Common myeloid progenitor, CD34-positive (primary cell): ENCODE results near the gene ATXN1.

Source experiments
- CTCF ChIA-PET: fragments of 350-600 bp; sonication (Branson Sonifier 250); formaldehyde crosslinking; loops from one replicate; lab custom pipeline; 2021; ENCODE audit warnings: antibody characterized with exemption; lab: Charles Lee
- POLR2A ChIA-PET: fragments of 350-600 bp; sonication (Branson Sonifier 250); formaldehyde crosslinking; loops from one replicate; lab custom pipeline; 2021; ENCODE audit warnings: antibody characterized with exemption; lab: Charles Lee
- DNase-seq, 3 donors: peaks; one replicate each; pipeline versions ENCODE4 v3.0.0 to v3.0.0-alpha.2; 2013
- H3K27ac ChIP-seq, 2 experiments: 1 replicate in 1 of 2; 2 replicates in 1 of 2; pipeline ENCODE4 v1.7.0; 2013; ENCODE audit warnings: inconsistent platforms in 2 of 2, low read length in 2 of 2, mild to moderate bottlenecking in 2 of 2, low read depth in 1 of 2, moderate library complexity in 1 of 2; ENCODE audit not compliant: severe bottlenecking in 2 of 2, insufficient read depth in 1 of 2, poor library complexity in 1 of 2
- H3K27me3 ChIP-seq, 5 experiments: replicated peaks in 2 of 5; 1 replicate in 3 of 5; 2 replicates in 2 of 5; pipeline versions ENCODE4 v1.6.1 to v1.7.0; 2013; ENCODE audit warnings: low read length in 4 of 5, mild to moderate bottlenecking in 2 of 5, moderate library complexity in 2 of 5, inconsistent platforms in 1 of 5; ENCODE audit not compliant: insufficient read depth in 5 of 5, control insufficient read depth in 4 of 5
- H3K36me3 ChIP-seq, 4 experiments: 1 replicate in 2 of 4; 2 replicates in 2 of 4; pipeline versions ENCODE4 v1.6.1 to v1.7.0; 2013; ENCODE audit warnings: low read length in 3 of 4, control low read depth in 1 of 4, mild to moderate bottlenecking in 1 of 4; ENCODE audit not compliant: control insufficient read depth in 4 of 4, insufficient read depth in 4 of 4
- H3K4me1 ChIP-seq, 4 experiments: 1 replicate in 3 of 4; 2 replicates in 1 of 4; pipeline versions ENCODE4 v1.6.1 to v1.7.1; 2013; ENCODE audit warnings: low read length in 3 of 4, mild to moderate bottlenecking in 3 of 4, control low read depth in 1 of 4, inconsistent platforms in 1 of 4, moderate library complexity in 1 of 4; ENCODE audit not compliant: control insufficient read depth in 4 of 4, insufficient read depth in 4 of 4; ENCODE audit errors: control extremely low read depth in 1 of 4
- H3K4me3 ChIP-seq, 7 experiments: 1 replicate in 4 of 7; 2 replicates in 3 of 7; pipeline versions ENCODE4 v1.5.1 to v1.7.0; 2013; ENCODE audit warnings: mild to moderate bottlenecking in 7 of 7, low read length in 6 of 7, moderate library complexity in 6 of 7, inconsistent platforms in 2 of 7, low read depth in 2 of 7, control low read depth in 1 of 7; ENCODE audit not compliant: insufficient read depth in 4 of 7, control insufficient read depth in 1 of 7; ENCODE audit errors: extremely low read depth in 1 of 7
- H3K9me3 ChIP-seq, 5 experiments: 1 replicate in 4 of 5; 2 replicates in 1 of 5; pipeline versions ENCODE4 v1.6.1 to v1.7.1; 2013; ENCODE audit warnings: low read length in 4 of 5, mild to moderate bottlenecking in 2 of 5, inconsistent platforms in 1 of 5, low read depth in 1 of 5, moderate library complexity in 1 of 5; ENCODE audit not compliant: control insufficient read depth in 4 of 5, insufficient read depth in 2 of 5; ENCODE audit errors: control extremely low read depth in 1 of 5
- WGBS: methylation state at CpG from one replicate; pipeline ENCODE4 v1.1.5; 2013; ENCODE audit not compliant: insufficient coverage; 5-methylcytosine and 5-hydroxymethylcytosine counted together

ATXN1 gene

DNA sequence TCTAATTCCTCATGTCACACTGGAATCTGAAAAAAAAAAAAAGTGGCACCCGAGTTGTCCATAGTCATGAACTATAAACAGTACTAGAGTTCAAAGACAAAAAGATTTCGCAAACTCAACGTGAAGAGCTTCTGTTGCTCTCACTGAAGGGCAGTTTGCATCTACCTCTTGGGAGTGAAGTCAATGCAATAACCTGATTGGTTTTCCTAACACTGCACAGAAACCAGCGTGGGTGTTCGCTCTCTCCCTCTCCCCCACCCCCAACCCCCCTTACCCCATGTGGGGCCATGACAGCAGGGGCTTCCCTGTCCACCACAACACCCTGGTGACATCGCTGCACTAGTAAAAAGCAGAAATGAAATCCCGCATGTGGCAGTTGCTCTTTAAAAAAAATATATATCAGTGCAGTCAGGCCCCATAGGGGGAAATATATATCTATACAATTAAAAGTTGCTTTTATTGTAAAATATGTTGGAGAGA lies 456.0 kb downstream of the ATXN1 start:
- no peak overlapping the region for H3K4me3 ChIP-seq
- peak; percentile 7 to 67 (median 60) for DNase-seq
- WGBS = 85% methylated on average over 3 of the region's 7 CpGs
- ChIA-PET CTCF (no interaction called here), POLR2A (no interaction called here)
- H3K27me3 ChIP-seq = no peaks in the 10 kb centered on the region
- H3K4me1 ChIP-seq = peaks cover 0 to 14% (median 0%) of the 10 kb centered on the region in 4 experiments
- H3K27ac ChIP-seq = no peak overlapping the region
- peaks cover 0 to 16% (median 7%) of the 10 kb centered on the region in 4 experiments for H3K36me3 ChIP-seq
- no peaks in the 10 kb centered on the region for H3K9me3 ChIP-seq

DNA sequence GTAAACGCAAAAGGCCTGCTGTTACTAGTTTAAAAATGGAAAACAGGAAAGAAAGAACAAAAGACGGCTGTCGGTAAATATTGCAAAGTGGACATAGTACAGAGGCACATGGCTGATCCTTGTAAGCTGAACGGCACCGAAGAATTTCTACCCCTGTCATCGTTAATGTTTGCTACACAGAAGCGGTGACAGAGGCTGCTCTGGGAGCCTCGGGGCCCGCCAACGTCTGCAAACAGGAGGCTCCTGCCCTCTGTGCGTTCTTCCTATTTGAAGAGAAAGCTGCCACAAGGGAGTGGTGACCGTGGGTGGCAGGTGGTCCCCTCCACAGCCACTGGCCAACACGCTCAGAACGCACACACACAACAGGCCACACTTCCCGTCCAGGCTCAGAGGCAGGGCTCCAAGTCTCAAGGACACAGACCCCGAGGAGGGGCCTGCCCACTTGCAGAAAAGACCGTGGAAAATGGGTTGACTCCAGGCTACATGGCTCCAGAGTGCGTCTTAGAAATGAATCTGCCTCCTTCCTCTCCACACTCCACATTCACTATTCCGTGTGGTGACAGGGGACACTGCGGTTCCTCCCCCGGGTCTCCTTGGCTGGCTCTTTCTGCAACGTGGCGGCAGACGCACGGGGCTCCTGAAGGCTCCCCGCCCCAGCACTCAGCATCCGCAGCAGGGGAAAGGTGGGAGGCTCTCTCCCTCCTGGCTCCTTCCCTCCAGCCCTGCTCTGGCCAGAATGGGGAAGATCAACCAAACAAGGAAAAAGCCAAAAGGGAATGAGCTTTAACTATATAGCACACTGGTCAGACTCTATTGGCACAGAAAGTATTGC lies 458.3 kb downstream of the ATXN1 start:
- H3K27me3 ChIP-seq = no peaks in the 10 kb centered on the region
- H3K4me1 ChIP-seq = peaks cover 0 to 14% (median 0%) of the 10 kb centered on the region in 4 experiments
- DNase-seq = no peak
- peaks cover 0 to 19% (median 12%) of the 10 kb centered on the region in 4 experiments for H3K36me3 ChIP-seq
- H3K27ac ChIP-seq = no peak overlapping the region
- 96% methylated on average over 21 of the region's 27 CpGs for WGBS
- CTCF ChIA-PET = interaction anchor here (1.9 kb wide), 1 partner anchor 29 kb away, joined by 5 read pairs; no protein-coding TSS in a partner anchor
- no peak overlapping the region for H3K4me3 ChIP-seq
- H3K9me3 ChIP-seq = no peaks in the 10 kb centered on the region
- POLR2A ChIA-PET = no interaction called here

DNA sequence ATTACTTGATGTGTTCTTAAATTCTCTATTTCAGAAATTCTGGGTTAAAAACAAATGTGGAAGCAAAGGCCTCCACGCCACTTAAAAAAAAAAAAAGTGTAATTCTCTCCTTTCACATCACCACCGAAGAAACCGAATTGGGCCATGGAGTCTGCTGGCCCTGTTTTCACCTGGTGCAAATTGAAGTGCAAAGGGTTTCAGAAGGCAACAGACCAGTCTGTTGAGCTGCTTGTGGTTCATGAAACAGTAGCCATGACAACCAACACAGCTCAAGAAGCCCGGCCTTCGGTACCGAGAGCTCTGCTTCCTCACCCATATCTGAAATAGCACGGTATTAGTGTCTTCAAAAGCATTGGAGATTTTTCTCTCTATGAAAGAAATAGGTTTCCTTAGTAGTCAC lies 459.7 kb downstream of the ATXN1 start:
- no peak for DNase-seq
- Histone ChIP-seq H3K9me3 (no peaks in the 10 kb centered on the region), H3K4me1 (peaks cover 0 to 14% (median 0%) of the 10 kb centered on the region in 4 experiments), H3K27ac (no peak overlapping the region), H3K4me3 (no peak overlapping the region), H3K27me3 (no peaks in the 10 kb centered on the region), H3K36me3 (peaks cover 0 to 24% (median 19%) of the 10 kb centered on the region in 4 experiments)
- WGBS = 92% methylated on average over 4 of the region's 7 CpGs
- CTCF ChIA-PET = interaction anchor here (1.9 kb wide), 1 partner anchor 31 kb away, joined by 5 read pairs; no protein-coding TSS in a partner anchor
- POLR2A ChIA-PET = no interaction called here

DNA sequence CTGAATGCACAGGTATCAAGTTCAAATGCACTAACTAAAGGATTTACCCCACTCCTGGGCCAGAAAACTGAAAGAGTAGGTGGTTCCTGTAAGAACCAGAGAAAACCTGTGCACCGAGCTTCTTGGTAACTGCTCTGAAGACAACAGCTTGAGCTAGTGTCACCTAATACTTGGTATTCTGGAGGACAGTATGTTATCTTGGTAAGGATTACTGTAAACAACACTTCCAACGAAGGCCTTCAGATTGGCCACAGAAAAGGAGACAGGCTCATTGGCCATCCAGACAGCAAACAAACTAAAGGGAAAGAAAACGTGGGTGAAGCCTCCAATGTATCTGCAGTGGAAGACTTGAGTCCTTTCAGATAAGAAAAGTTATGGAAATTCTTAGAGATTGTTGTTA lies 461.4 kb downstream of the ATXN1 start:
- Histone ChIP-seq H3K4me3 (no peak overlapping the region), H3K9me3 (no peaks in the 10 kb centered on the region), H3K27ac (no peak overlapping the region), H3K36me3 (peaks cover 0 to 24% (median 22%) of the 10 kb centered on the region in 4 experiments), H3K27me3 (no peaks in the 10 kb centered on the region), H3K4me1 (peaks cover 0 to 3% (median 0%) of the 10 kb centered on the region in 4 experiments)
- DNase-seq = no peak
- ChIA-PET CTCF (interaction anchor here (1.2 kb wide), 1 partner anchor 14 kb away, joined by 3 read pairs; no protein-coding TSS in a partner anchor), POLR2A (no interaction called here)
- 100% methylated on average over 1 of the region's 3 CpGs for WGBS

DNA sequence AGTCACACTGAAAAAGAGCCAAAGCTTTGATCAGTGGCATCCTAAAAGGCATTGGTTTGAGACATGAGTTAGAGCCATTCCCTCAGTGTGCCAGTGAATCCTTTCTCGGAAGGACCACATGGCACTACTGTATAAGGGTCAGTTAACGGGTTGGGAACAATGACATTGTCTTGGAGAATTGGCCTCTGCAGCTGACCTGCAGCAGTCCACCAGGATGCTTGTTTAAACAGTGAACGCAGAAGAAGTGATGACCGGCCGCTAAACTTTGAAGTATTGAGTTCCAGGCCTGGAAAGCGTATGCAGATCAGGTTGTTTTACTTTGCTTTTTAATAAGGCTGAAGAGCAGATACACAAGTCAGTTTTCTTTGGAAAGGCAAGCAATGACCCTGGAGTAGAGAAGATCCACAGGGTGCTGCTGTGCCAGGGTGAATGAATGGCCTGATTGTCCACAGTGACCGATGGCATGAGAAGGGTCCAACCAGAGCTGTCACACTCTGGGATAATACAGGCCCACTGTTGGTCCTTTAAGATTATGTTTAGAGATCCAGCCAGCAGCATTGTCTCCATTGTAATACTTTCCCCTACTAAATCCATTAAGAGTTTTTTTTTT lies 465.1 kb downstream of the ATXN1 start:
- 100% methylated on average over 6 of the region's 7 CpGs for WGBS
- H3K27ac ChIP-seq = no peak overlapping the region
- DNase-seq = no peak
- POLR2A ChIA-PET = no interaction called here
- H3K4me3 ChIP-seq = no peak overlapping the region
- CTCF ChIA-PET = no interaction called here
- H3K9me3 ChIP-seq = no peaks in the 10 kb centered on the region
- no peaks in the 10 kb centered on the region for H3K4me1 ChIP-seq
- H3K27me3 ChIP-seq = no peaks in the 10 kb centered on the region
- peaks cover 2 to 36% (median 23%) of the 10 kb centered on the region in 4 experiments for H3K36me3 ChIP-seq

DNA sequence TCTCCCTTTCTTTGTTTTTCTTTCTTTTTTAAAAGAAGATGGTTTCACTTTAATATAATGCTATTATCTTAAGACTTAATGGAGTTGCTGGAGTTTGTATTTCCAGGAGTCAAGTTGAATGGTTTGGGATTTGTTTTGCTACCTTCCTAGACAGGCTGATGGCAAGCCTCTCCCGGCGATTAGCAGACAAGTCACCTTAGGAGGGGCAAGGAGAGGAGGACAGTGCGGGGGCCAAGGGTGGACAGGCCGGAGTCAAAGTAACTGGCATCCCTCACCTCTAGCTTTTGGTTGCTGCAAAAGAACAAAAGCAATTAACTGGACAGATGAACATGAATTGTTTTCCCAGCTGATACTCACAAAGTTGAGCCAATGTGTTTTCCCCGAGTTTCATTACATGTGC lies 465.8 kb downstream of the ATXN1 start:
- Histone ChIP-seq H3K4me3 (no peak overlapping the region), H3K36me3 (peaks cover 2 to 34% (median 27%) of the 10 kb centered on the region in 4 experiments), H3K27me3 (no peaks in the 10 kb centered on the region), H3K4me1 (no peaks in the 10 kb centered on the region), H3K9me3 (no peaks in the 10 kb centered on the region), H3K27ac (no peak overlapping the region)
- ChIA-PET POLR2A (no interaction called here), CTCF (interaction anchor here (1.2 kb wide), 1 partner anchor 21 kb away, joined by 4 read pairs; no protein-coding TSS in a partner anchor)
- DNase-seq = no peak
- 100% methylated on average over 3 of the region's 5 CpGs for WGBS
